Parathyroid adenoma (tissue), 2 donors: ENCODE measurements around the gene HCN2.

Experiments
- H2AFZ ChIP-seq: fragments of 300-600 bp; sonication (generic); one replicate; pipeline ENCODE4 v1.7.0; 2017; ENCODE audit warnings: antibody characterized with exemption, mild to moderate bottlenecking
- H3K27ac ChIP-seq: fragments of 300-600 bp; sonication (generic); one replicate; pipeline ENCODE4 v1.7.0; 2017
- H3K27me3 ChIP-seq: fragments of 300-600 bp; sonication (generic); one replicate; pipeline ENCODE4 v1.7.0; 2017; ENCODE audit warnings: low read length; ENCODE audit not compliant: control insufficient read depth, insufficient read depth
- H3K36me3 ChIP-seq: fragments of 300-600 bp; sonication (generic); one replicate; pipeline ENCODE4 v1.7.0; 2017; ENCODE audit warnings: low read length; ENCODE audit not compliant: control insufficient read depth, insufficient read depth
- H3K4me1 ChIP-seq: fragments of 300-600 bp; sonication (generic); one replicate; pipeline ENCODE4 v1.7.0; 2017; ENCODE audit warnings: control low read depth
- H3K4me2 ChIP-seq: fragments of 300-600 bp; sonication (generic); one replicate; pipeline ENCODE4 v1.7.0; 2017; ENCODE audit warnings: low read length
- H3K4me3 ChIP-seq: fragments of 300-600 bp; sonication (generic); one replicate; pipeline ENCODE4 v1.7.0; 2017; ENCODE audit warnings: low read depth, low read length
- H3K79me2 ChIP-seq: fragments of 300-600 bp; sonication (generic); one replicate; pipeline ENCODE4 v1.7.0; 2017; ENCODE audit warnings: control low read depth
- H3K9ac ChIP-seq: fragments of 300-600 bp; sonication (generic); one replicate; pipeline ENCODE4 v1.7.0; 2017; ENCODE audit warnings: mild to moderate bottlenecking
- H3K9me3 ChIP-seq: fragments of 300-600 bp; sonication (generic); one replicate; pipeline ENCODE4 v1.7.0; 2017; ENCODE audit warnings: low read length; ENCODE audit not compliant: control insufficient read depth
- TF ChIP-seq, protein P1 (sequence below): fragments of 300-600 bp; sonication (generic); IDR thresholded peaks from one replicate; pipeline ENCODE4 v1.7.0; 2017; ENCODE audit warnings: antibody characterized with exemption, mild to moderate bottlenecking
- donor health status: primary hyperparathyroidism.

The HCN2 gene

GRCh38 chr19:566403-566802 lies 23.3 kb upstream of the HCN2 start:
- H3K27me3 ChIP-seq, result no peaks in the 10 kb centered on the region
- TF ChIP-seq, protein P1, sequence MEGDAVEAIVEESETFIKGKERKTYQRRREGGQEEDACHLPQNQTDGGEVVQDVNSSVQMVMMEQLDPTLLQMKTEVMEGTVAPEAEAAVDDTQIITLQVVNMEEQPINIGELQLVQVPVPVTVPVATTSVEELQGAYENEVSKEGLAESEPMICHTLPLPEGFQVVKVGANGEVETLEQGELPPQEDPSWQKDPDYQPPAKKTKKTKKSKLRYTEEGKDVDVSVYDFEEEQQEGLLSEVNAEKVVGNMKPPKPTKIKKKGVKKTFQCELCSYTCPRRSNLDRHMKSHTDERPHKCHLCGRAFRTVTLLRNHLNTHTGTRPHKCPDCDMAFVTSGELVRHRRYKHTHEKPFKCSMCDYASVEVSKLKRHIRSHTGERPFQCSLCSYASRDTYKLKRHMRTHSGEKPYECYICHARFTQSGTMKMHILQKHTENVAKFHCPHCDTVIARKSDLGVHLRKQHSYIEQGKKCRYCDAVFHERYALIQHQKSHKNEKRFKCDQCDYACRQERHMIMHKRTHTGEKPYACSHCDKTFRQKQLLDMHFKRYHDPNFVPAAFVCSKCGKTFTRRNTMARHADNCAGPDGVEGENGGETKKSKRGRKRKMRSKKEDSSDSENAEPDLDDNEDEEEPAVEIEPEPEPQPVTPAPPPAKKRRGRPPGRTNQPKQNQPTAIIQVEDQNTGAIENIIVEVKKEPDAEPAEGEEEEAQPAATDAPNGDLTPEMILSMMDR, result no peak
- H3K9me3 ChIP-seq, result no peaks in the 10 kb centered on the region
- H3K4me1 ChIP-seq, result no peaks in the 10 kb centered on the region
- no peak overlapping the region for H3K4me2 ChIP-seq
- H3K4me3 ChIP-seq, result no peak overlapping the region
- no peaks in the 10 kb centered on the region for H3K36me3 ChIP-seq
- no peak overlapping the region for H3K27ac ChIP-seq
- H3K9ac ChIP-seq, result no peak overlapping the region
- no peaks in the 10 kb centered on the region for H3K79me2 ChIP-seq
- H2AFZ ChIP-seq, result no peak overlapping the region

- no peaks in the 10 kb centered on the region for H3K9me3 ChIP-seq
- no peaks in the 10 kb centered on the region for H3K36me3 ChIP-seq
- H2AFZ ChIP-seq, result no peak overlapping the region
- H3K4me3 ChIP-seq, result no peak overlapping the region
- H3K79me2 ChIP-seq, result no peaks in the 10 kb centered on the region
- H3K4me1 ChIP-seq, result no peaks in the 10 kb centered on the region
- no peaks in the 10 kb centered on the region for H3K27me3 ChIP-seq
- H3K27ac ChIP-seq, result no peak overlapping the region
- TF ChIP-seq, protein P1, result no peak
- no peak overlapping the region for H3K4me2 ChIP-seq
- no peak overlapping the region for H3K9ac ChIP-seq
Observed at GRCh38 chr19:566844-567243, 22.8 kb upstream of the HCN2 start.

DNA sequence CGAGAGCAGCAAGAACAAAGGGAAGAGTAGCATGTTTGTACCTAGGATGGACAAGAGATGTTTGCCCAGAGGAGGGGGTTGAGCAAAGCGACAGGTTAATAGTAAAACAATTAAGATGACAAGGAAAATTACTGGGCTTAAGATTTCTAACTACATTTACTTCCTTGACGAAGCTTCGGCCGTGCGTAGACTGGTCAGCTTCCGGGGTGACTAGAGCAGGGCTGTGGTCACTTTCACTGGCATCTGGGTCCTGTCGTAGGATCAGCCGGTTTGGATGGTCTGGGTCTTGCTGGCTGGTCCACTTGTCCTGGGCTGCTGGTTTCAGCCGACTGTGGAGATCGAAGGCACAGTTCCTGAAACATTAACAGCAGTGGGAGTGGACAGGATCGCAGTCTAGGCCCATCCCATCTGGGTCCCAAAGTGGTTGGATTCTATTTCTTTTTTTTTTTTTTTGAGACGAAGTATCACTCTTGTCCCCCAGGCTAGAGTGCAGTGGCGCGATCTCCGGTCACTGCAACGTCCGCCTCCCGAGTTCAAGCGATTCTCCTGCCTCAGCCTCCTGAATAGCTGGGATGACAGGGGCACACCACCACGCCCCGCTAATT lies 22.3 kb upstream of the HCN2 start:
- Histone ChIP-seq H2AFZ (no peak overlapping the region), H3K4me2 (no peak overlapping the region), H3K9me3 (no peaks in the 10 kb centered on the region), H3K4me1 (no peaks in the 10 kb centered on the region), H3K4me3 (no peak overlapping the region), H3K27ac (no peak overlapping the region), H3K79me2 (no peaks in the 10 kb centered on the region), H3K36me3 (no peaks in the 10 kb centered on the region), H3K9ac (no peak overlapping the region), H3K27me3 (no peaks in the 10 kb centered on the region)
- TF ChIP-seq, protein P1, result no peak

GRCh38 chr19:570251-570686 lies 19.4 kb upstream of the HCN2 start:
- no peak overlapping the region for H2AFZ ChIP-seq
- H3K4me1 ChIP-seq, result no peaks in the 10 kb centered on the region
- TF ChIP-seq, protein P1, result no peak
- no peak overlapping the region for H3K9ac ChIP-seq
- H3K4me3 ChIP-seq, result no peak overlapping the region
- H3K79me2 ChIP-seq, result peaks cover 27% of the 10 kb centered on the region
- H3K36me3 ChIP-seq, result no peaks in the 10 kb centered on the region
- H3K9me3 ChIP-seq, result no peaks in the 10 kb centered on the region
- no peak overlapping the region for H3K4me2 ChIP-seq
- no peak overlapping the region for H3K27ac ChIP-seq
- no peaks in the 10 kb centered on the region for H3K27me3 ChIP-seq

DNA sequence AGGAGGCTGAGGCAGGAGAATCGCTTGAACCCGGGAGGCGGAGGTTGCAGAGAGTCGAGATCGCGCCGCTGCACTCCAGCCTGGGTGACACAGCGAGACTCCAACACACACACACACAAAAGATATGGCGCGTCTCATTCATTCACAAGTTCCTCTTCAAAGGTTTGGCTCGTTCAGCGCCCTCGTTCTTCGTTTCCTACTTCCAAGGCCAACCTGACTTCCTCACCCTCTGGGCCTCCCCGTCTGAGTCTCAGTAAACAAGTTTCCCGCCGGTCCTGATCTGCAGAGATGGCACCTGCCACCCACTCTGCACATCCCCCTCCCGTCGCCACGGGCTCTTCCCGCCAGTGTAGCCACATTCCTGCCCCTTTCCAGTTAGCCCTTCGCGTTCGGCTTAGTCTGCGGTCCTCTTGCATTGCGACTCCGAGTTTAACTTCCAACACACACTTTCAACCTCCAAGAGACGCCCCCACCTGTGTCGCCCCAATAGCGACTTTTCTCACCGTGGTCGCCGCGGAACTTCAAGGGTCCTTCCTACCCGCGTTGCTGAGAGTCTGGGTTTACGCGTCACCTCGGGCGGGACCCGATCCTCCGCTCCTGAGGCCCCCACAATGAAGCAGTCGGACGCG lies 18.6 kb upstream of the HCN2 start:
- H3K9me3 ChIP-seq, result no peaks in the 10 kb centered on the region
- peak overlapping the region; percentile 69 for H3K27ac ChIP-seq
- H3K4me2 ChIP-seq, result peak overlapping the region; percentile 80
- H2AFZ ChIP-seq, result peak overlapping the region; percentile 91
- peaks cover 33% of the 10 kb centered on the region for H3K79me2 ChIP-seq
- H3K9ac ChIP-seq, result no peak overlapping the region
- H3K4me1 ChIP-seq, result no peaks in the 10 kb centered on the region
- TF ChIP-seq, protein P1, result no peak
- no peaks in the 10 kb centered on the region for H3K27me3 ChIP-seq
- H3K36me3 ChIP-seq, result no peaks in the 10 kb centered on the region
- H3K4me3 ChIP-seq, result peak overlapping the region; percentile 42
